GM12878 (cell line): ENCODE measurements around the gene METTL15. TPM values are rescaled to one million over a fixed set of nuclear protein-coding genes. Genes with fewer than 3 reads are reported as not detected.

ENCODE experiments used
- CHD2 ChIP-seq: IDR thresholded peaks from 2 replicates; pipeline ENCODE4 v1.6.1; 2011; ENCODE audit warnings: low read depth, low read length, improper control_type of control experiment, borderline replicate concordance
- FOS ChIP-seq: IDR thresholded peaks from 3 replicates; pipeline ENCODE4 v1.6.1; 2011; ENCODE audit warnings: borderline replicate concordance; ENCODE audit not compliant: insufficient read length; ENCODE audit errors: extremely low read depth
- FOXK2 ChIP-seq: fragments of 450-650 bp; IDR thresholded peaks from 2 replicates; pipeline ENCODE4 v1.6.1; 2017; ENCODE audit warnings: mild to moderate bottlenecking, moderate library complexity
- GATAD2B ChIP-seq: fragments of 450-650 bp; conservative IDR thresholded peaks from 2 replicates; pipeline ENCODE4 v1.6.1; 2017; ENCODE audit warnings: low read depth, mild to moderate bottlenecking, moderate library complexity
- MXI1 ChIP-seq: fragments of 150-350 bp; IDR thresholded peaks from 2 replicates; pipeline ENCODE4 v1.6.1; 2011; ENCODE audit warnings: low read depth, mild to moderate bottlenecking, inconsistent platforms, low read length, improper control_type of control experiment
- POLR2AphosphoS5 ChIP-seq: IDR thresholded peaks from 2 replicates; pipeline ENCODE4 v1.6.1; 2011; ENCODE audit warnings: mild to moderate bottlenecking, low read length, inconsistent platforms
- RB1 ChIP-seq: fragments of 450-650 bp; formaldehyde crosslinking; IDR thresholded peaks from 2 replicates; pipeline ENCODE4 v1.6.1; 2017; ENCODE audit warnings: mild to moderate bottlenecking, borderline replicate concordance
- polyA plus RNA-seq, 11 experiments: library from polyadenylated mRNA; depleted of rRNA in 4 of 11; unstranded in 6 of 11; stranded (reverse) in 5 of 11; fragments of >200 nt; fragmentation: Nextera tagmentation in 4 of 11; fragmentation: Illumina TruSeq in 1 of 11; extraction: Ambion mirVana in 4 of 11; extraction: Trizol in 1 of 11; gene quantifications; 1 replicate in 1 of 11; 2 replicates in 10 of 11; pipeline versions ENCODE4 v1.2.1 to v1.2.3, GENCODE V29; 2011 to 2016; ENCODE audit warnings: inconsistent platforms in 2 of 11, missing spikeins in 2 of 11, low read depth in 1 of 11
- total RNA-seq, 4 experiments: library from RNA; depleted of rRNA in 3 of 4; stranded (reverse); fragments of >200 nt in 3 of 4; fragmentation: Illumina TruSeq in 1 of 4; extraction: Trizol in 1 of 4; gene quantifications; 2 replicates each; pipeline versions ENCODE4 v1.2.1 to v1.2.3, GENCODE V29; 2013 to 2021
- TF ChIP-seq, protein P1 (sequence below): fragments of 150-350 bp; IDR thresholded peaks from 2 replicates; pipeline ENCODE4 v1.6.1; 2016; ENCODE audit warnings: low read depth, low read length
- TF ChIP-seq, protein P2 (sequence below): fragments of 450-650 bp; IDR thresholded peaks from 2 replicates; pipeline ENCODE4 v1.6.1; 2017; ENCODE audit warnings: mild to moderate bottlenecking, moderate library complexity
- TF ChIP-seq, protein P3 (sequence below): IDR thresholded peaks from 2 replicates; pipeline ENCODE4 v1.6.1; 2012; ENCODE audit warnings: low read length, inconsistent platforms

The METTL15 gene
- total and polyA plus RNA-seq, 10 of the 15 experiments (the other 5 are each of a cell fraction or from before 2014, with no cell fraction given) = 7.9 to 16.9 (median 14.4) TPM

DNA sequence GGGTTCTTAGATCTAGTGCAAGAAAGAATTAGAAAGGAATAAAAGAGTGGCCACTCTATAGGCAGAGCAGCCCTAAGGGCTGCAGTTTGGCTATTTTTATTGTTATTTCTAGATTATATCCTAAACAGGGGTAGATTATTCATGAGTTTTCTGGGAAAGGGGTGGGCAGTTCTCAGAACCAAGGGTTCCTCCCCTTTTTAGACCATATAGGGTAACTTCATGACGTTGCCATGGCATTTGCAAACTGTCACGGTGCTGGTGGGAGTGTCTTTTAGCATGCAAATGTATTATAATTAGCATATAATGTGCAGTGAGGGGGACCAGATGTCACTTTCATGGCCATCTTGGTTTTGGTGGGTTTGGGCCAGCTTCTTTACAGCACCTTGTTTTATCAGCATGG is 44.6 kb downstream of the METTL15 start (continued):
- TF ChIP-seq, protein P1, sequence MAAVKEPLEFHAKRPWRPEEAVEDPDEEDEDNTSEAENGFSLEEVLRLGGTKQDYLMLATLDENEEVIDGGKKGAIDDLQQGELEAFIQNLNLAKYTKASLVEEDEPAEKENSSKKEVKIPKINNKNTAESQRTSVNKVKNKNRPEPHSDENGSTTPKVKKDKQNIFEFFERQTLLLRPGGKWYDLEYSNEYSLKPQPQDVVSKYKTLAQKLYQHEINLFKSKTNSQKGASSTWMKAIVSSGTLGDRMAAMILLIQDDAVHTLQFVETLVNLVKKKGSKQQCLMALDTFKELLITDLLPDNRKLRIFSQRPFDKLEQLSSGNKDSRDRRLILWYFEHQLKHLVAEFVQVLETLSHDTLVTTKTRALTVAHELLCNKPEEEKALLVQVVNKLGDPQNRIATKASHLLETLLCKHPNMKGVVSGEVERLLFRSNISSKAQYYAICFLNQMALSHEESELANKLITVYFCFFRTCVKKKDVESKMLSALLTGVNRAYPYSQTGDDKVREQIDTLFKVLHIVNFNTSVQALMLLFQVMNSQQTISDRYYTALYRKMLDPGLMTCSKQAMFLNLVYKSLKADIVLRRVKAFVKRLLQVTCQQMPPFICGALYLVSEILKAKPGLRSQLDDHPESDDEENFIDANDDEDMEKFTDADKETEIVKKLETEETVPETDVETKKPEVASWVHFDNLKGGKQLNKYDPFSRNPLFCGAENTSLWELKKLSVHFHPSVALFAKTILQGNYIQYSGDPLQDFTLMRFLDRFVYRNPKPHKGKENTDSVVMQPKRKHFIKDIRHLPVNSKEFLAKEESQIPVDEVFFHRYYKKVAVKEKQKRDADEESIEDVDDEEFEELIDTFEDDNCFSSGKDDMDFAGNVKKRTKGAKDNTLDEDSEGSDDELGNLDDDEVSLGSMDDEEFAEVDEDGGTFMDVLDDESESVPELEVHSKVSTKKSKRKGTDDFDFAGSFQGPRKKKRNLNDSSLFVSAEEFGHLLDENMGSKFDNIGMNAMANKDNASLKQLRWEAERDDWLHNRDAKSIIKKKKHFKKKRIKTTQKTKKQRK = no peak
- TF ChIP-seq, protein P2, sequence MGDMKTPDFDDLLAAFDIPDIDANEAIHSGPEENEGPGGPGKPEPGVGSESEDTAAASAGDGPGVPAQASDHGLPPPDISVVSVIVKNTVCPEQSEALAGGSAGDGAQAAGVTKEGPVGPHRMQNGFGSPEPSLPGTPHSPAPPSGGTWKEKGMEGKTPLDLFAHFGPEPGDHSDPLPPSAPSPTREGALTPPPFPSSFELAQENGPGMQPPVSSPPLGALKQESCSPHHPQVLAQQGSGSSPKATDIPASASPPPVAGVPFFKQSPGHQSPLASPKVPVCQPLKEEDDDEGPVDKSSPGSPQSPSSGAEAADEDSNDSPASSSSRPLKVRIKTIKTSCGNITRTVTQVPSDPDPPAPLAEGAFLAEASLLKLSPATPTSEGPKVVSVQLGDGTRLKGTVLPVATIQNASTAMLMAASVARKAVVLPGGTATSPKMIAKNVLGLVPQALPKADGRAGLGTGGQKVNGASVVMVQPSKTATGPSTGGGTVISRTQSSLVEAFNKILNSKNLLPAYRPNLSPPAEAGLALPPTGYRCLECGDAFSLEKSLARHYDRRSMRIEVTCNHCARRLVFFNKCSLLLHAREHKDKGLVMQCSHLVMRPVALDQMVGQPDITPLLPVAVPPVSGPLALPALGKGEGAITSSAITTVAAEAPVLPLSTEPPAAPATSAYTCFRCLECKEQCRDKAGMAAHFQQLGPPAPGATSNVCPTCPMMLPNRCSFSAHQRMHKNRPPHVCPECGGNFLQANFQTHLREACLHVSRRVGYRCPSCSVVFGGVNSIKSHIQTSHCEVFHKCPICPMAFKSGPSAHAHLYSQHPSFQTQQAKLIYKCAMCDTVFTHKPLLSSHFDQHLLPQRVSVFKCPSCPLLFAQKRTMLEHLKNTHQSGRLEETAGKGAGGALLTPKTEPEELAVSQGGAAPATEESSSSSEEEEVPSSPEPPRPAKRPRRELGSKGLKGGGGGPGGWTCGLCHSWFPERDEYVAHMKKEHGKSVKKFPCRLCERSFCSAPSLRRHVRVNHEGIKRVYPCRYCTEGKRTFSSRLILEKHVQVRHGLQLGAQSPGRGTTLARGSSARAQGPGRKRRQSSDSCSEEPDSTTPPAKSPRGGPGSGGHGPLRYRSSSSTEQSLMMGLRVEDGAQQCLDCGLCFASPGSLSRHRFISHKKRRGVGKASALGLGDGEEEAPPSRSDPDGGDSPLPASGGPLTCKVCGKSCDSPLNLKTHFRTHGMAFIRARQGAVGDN = no peak
- TF ChIP-seq MXI1 (no peak), FOXK2 (no peak), GATAD2B (no peak), CHD2 (no peak), RB1 (no peak), FOS (no peak), POLR2AphosphoS5 (no peak)
- TF ChIP-seq, protein P3, sequence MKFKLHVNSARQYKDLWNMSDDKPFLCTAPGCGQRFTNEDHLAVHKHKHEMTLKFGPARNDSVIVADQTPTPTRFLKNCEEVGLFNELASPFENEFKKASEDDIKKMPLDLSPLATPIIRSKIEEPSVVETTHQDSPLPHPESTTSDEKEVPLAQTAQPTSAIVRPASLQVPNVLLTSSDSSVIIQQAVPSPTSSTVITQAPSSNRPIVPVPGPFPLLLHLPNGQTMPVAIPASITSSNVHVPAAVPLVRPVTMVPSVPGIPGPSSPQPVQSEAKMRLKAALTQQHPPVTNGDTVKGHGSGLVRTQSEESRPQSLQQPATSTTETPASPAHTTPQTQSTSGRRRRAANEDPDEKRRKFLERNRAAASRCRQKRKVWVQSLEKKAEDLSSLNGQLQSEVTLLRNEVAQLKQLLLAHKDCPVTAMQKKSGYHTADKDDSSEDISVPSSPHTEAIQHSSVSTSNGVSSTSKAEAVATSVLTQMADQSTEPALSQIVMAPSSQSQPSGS = no peak
